ENCODE results near the gene F12.

Gene F12

DNA sequence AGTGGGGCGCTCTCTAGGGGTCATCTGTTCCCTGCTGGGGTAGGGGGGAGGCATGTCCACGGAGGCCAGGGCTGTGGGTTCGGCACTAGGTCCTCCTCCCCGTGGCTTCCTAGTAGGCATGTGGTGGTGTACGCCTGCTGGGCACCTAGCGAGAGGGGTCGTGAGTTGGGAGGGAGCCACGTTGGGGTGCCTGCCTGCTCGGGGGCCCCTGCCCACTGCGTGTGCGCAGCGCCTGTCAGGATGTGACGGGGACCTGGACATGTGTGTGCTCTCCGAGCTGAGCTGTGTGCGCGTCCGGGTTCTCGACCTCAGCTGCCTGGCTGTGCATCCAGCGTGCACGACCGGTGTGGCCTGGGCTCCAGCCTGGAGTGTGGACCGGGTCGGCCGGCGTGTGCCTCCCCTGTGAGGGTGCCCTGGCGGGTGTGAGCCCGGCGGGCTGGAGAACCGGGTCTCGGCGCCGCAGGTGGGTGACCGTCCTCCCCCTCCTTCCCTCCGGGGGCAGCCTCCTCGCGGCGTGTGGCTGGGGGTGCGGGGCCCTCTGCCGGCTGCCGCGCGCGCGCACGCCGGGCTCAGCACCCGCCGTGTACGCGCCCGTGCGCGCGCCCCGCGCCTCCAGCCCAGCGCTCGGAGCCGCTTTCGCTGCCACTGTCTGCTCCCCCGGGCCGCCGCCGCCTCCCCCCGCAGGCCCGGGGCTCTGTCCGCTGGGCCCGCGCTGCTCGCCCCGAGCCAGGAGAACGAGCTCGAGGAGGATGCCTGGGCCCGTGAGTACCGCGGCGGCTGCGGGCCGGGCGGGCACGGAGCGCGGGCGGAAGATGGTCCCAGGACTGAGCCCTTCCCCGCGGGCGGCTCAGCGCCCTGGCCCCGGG, 37.1 kb upstream of the F12 start, which contains the start of gene PRR7:
Gene PRR7, plus strand, starts transcription at position 615 of the 866 bp plus-strand sequence. CDS start 8,254 bp downstream, outside the sequence.
- peak; percentile 94 for DNase-seq (ENCODE audit: low spot score)

DNA sequence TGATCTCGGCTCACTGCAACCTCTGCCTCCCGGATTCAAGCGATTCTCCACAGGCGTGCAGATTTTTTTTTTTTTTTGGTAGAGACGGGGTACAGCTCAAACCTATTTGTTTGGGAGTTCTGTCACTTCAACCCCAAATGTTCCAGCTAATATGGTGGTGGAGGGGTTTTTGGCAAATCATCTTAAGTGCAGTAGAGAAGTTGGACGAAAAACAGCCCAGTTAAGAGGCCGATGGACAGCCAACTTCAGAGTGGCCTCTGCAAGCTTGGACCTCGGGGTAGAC, 36.5 kb upstream of the F12 start:
- DNase-seq (ENCODE audit: low spot score): no peak

DNA sequence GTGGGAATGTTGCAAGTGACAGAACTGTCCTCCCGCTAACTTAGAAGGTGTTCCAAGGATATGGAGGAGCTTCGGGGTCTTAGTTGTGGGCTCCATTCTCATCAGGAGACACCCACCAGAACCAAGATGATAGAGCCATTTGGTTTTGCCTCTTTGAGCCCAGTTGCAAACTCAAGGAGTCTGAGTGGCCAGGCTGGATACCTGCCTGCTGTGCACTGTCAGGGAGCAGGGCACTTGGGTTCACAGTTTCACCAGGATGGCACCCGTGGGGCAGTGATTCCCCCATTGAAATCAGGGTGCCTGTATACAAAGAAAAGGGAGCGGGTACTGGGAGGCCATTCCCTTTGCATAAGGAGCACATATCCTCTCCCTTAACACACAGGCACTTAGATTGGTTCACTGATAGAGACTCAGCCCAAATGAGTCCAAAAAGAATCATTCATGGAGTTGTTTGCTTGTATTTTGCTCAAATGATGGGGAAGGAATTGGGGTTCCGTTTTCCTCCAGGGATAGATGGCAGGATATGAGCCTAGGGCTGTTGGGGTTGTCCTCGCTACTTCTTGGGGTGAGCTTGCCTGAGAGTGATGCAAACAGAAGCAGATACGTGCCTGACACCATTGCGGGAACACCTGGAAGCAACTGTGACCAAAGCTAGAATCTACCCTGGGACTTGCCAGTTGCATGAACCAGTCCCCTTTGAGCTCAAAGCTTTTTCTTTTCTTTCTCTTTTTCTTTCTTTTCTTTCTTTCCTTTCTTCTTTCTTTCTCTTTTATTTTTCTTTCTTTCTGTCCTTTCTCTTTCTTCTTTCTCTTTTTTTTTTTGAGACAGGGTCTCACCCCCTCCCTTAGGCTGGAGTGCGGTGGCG, 35.9 kb upstream of the F12 start:
- no peak for DNase-seq (ENCODE audit: low spot score)

DNA sequence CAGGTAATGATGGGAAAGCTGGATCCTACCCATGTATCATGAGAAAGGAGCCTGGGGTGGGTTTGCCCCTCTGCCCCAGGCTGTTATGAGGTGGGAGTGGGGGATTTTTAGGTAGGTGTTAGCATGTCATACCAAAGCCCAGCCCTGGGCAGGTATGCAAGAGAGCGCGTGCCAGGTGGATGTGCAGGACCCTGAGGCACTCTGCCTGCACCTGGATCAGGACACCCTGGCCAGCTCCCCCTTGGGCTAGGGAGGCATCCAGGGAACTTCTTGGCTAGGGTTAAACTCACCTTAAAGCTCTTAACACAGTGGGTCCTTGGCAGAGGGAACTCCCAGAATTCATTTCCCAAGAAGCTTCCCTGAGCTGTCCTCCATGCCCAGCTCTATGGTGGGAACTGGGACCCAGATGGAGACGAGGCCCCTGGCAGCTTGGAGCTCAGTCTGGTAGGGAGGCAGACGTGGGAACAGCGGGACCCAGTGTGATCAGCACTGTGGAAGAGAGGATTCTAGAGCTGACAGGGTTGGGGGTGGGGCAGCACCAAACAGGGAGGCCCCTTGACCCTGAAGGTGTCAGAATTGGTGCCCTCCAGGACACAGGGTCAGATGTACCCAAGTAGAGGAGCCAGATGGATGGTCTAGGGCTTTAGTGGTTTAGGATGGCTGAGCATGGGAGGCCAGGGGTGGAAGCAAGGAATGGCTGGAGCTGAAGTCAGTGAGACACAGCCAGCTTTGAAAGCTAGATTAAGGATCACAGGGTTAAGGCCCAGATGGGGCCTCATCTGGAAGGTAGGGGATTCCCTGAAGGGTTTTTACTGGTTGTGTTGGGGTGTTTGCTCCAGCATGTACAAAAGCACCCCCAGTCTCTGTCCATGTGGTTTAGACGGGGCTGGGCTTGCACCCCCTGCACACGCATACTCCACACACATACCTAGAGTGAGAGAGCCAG, 35.0 kb upstream of the F12 start:
- DNase-seq (ENCODE audit: low spot score): no peak

DNA sequence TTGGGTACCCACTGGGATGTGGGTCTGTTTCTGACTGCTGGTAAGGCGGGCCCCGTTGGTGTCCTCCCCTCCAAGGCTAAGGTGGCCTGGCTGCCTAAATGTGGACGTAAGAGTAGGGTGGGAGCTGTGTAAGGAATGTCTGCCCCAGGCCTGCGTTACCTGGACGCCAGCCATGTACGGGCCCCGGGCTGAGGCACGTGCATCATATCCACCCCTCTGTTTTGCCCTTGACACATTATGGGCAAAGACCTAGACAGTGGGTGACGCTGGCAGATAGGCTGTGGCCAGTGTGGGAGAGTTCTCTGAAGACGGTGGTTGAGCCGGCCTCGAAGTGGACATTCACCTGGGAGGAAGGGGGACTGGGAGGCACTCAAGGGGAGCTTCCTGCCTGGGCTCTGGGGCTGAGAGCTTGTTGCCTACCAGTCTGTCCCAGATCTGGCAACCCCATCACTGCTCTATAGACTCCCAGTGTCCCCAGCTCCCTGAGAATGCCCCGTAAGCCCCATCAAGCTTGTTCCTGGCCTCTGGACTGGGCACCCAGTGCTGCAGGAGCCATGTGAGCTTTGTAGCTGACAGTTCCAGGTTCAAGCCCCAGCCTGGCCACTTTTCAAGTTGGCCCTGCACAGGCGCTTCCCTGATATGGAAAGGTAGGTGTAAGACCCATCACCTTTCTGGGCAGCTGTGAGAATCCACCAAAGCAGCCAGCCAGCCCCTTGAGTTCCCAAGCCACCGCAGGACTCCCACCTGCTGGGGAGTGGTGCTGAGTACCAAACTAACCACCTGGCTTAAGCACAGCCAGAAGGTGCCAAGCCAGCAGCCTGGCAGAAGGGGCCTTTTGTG, 34.0 kb upstream of the F12 start:
- no peak for DNase-seq (ENCODE audit: low spot score)

DNA sequence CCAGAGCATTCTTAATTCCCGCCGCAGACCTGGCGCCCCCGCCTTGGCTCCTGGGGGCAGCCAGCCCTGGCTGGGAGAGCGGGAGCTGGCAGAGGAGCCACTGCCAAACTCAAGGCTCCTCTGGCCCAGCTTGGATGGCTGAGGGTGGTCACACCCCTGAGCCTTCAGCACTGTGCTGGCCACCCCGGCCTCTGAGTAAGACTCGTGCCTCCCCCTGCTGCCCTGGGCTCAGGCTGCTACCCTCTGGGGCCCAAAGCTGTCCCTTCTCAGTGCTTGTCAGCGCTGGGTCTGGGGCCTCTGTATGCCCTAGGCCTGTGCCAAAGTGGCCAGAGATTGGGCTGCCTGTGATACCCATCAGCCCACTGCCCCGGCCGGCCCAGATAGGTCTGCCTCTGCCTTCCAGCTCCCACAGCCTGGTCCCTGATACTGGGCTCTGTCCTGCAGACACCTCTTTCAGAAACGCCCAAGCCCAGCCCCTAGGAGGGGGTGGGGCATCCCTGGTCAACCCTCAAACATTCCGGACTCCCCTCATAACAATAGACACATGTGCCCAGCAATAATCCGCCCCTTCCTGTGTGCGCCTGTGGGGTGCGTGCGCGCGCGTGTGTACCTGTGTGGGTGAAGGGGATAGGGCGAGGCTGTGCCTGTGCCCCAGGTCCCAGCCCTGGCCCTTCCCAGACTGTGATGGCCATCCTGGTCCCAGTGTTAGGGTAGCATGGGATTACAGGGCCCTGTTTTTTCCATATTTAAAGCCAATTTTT, 32.9 kb upstream of the F12 start:
- no peak for DNase-seq (ENCODE audit: low spot score)

DNA sequence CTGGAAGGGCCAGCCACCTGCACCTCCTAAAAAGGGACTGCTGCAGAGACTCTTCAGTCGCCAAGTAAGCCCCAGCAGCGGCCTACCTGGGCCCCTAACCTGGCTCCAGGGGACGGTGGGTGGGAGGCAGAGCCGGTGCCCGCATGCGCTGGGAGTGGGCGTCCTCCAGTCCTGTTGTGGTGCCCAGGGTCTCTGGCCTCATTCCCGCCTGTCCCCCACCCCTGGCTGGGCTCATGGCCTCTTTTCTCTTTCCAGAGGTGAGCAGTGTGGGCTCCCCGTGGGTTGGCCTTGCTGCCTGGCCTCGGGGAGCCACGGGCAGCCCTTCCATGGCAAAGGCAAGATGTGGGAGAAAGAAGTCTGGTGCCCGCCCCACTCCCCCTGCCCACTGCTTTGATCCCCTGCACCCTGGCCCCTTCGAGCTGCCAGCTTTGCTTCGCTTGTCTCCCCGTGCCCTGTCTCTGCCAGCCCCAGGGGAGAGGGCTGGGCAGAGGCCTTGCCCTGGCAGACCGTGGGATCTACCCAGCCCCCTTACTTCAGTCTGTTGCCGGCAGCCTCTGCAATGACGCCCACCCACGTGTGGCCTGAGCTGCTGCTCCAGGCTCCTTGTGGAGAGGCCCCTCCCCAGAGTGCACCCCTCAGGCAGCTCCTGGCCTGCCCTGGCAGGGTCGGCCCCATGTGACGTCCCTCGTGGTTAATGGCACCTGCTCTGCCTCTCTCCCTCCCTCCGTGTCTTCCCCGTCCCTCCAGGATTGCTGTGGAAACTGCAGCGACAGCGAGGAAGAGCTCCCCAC, 31.8 kb upstream of the F12 start:
- no peak for DNase-seq (ENCODE audit: low spot score)

DNA sequence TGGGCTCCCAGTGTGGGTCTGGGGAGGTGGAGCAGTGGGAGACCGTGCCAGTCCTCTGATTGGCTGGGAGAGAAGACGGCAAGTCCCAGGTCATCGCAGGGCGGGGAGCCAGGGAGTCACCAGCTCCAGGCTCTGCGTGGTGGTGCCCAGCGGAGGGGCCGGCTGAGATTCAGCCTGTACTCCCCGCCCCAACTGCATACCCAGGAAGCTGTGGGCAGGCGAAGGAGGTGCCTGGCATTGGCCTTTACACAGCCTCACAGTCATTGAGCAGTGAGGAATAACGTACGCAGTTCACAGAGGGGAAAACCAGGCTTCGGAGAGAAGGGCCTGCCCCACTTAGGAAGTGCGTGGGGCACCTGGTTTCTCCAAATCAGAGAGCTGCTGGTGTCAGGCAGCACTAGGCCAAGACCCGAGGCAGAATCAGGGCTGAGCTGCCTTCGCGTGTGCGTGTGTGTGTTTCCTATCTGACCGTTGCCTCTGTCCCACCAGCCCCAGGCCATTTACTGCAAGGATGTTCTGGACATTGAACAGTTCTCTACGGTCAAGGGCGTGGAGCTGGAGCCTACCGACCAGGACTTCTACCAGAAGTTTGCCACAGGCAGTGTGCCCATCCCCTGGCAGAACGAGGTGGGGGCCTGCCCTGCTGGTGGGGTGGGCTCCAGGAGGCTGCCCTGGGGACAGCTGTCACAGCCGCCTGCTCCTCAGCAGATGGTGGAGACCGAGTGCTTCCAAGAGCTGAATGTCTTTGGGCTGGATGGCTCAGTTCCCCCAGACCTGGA, 31.0 kb upstream of the F12 start:
- no peak for DNase-seq (ENCODE audit: low spot score)

DNA sequence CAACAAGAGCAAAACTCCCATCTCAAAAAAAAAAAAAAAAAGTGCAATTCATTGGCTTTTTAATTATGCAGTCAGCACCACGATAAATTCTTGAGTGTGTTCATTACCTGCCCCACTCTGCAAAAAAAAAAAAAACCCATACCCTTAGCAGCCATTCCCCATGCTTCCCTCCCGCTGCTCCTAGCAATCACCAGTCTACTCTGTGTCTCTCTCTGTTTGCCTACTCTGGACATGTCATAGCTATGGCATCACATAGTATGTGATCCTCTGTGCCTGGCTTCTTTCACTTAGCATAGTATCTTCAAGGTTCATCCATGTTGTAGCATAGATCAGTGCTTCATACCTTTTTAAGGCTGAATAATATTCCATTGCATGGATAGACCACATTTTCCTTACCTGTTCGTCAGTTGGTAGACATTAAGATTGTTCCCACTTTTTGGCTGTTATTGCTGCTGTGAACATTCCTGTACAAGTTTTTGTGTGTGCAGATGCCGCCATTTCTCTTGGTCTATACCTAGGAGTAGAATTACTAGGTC, 30.2 kb upstream of the F12 start:
- DNase-seq (ENCODE audit: low spot score): no peak

DNA sequence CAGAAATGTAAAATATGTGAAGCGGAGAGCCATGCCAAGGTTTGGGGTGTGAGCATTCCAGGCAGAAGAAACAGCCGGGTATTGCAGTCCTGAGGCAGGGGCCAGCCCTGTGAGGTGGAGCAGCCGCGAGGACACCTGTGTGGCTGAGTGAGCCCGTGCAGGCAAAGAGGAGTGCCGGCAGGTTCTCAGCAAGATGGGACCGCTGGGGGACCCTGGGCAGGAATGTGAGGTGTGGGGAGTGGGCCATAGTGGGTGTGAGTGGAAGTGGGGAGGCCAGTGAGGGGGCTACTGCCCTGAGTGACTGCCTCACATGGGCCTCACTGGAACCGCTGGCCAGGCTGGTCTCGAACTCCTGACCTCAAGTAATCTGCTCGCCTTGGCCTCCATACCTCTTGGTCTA, 29.1 kb upstream of the F12 start:
- DNase-seq (ENCODE audit: low spot score): no peak

DNA sequence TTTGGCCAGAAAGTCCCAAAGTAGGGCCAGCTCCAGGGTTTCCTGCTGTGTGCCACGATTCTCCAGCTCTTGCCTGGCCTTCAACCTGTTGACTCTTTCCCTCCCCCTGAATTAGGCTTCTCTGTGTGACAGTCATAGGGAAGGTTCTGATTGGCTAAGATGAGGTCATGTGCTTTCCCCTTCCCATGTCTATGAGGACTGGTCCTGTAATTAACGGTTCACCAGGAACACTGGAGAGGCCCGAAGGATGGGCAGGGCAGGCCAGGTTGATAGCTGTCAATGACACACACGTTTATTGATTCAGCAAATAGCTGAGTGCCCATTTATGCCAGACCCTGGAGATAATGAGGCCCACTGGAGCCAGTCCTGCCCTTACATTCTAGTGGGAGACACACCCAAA, 28.3 kb upstream of the F12 start:
- DNase-seq (ENCODE audit: low spot score): no peak

DNA sequence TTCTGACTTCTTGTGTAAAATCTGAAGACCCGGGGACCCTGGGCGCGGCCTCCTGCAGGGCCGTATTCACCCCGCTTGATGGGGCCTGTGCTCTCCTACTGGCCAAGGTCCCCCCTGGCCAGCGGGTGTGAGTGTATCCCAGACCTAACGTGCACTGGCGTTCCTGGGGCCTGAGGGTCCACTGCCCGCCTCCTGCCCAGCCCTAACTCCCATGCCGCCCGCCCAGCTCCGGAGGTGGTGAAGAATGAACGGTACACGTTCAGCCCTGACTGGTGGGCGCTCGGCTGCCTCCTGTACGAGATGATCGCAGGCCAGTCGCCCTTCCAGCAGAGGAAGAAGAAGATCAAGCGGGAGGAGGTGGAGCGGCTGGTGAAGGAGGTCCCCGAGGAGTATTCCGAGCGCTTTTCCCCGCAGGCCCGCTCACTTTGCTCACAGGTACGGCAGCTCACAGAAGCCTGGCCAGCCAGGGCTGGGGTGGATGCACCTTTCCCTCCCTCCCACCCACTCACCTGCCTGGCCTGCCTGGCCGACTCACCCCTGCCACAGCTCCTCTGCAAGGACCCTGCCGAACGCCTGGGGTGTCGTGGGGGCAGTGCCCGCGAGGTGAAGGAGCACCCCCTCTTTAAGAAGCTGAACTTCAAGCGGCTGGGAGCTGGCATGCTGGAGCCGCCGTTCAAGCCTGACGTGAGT, 26.6 kb upstream of the F12 start:
- DNase-seq (ENCODE audit: low spot score): no peak

DNA sequence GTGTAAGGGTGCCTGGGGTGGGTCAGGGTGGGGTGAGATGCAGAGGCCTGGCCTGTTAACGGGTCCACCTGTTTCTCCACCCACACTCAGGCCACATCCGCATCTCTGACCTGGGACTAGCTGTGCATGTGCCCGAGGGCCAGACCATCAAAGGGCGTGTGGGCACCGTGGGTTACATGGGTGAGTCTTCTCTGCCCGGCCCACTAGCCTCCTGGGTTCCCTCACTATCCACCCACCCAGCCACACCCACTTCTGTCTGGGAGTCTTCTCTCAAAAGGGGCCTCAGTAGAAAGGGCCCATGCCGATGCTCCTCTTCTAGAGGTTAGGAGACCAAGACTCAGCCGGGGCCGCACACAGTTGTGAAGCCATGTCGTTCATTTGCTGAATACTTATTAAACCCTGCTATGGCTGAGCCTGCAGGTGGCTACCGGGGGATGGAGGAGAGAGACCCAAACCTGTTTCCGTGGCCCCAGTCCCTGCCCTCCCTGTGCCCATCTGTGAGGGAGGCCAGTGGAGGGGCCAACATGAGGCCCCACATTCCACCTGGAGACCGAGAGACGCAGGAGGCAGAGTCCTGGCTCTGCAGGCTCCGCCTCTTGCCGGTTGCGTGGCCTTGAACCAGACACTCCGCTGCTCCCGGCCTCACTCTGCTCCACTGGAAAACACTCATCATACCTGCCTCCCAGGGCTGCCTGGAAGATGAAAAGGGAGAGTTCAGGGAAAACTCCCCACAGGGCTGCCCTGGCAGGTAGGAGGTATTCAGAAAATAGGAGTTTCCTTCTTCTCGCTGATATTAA, 25.8 kb upstream of the F12 start:
- DNase-seq (ENCODE audit: low spot score): no peak

DNA sequence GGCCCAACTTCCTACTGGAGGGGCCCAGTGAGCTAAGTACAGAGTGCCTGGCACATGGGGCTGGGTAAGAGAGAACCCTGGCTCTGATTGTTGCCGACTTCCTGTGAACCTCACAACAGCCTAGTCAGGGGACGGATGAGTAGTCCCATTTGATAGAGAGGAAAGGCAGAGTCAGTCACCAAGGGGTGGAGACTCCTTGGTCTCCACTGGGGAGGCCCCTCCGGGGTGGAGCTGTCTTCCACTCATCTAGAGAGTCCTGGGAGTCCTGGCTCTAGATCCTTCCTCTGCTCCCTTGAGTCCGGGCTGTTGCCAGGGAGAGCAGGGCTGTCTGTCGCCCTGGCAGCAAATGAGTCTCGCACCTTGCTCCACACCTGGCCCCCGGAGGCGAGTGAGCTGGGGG, 25.1 kb upstream of the F12 start:
- DNase-seq (ENCODE audit: low spot score): no peak

DNA sequence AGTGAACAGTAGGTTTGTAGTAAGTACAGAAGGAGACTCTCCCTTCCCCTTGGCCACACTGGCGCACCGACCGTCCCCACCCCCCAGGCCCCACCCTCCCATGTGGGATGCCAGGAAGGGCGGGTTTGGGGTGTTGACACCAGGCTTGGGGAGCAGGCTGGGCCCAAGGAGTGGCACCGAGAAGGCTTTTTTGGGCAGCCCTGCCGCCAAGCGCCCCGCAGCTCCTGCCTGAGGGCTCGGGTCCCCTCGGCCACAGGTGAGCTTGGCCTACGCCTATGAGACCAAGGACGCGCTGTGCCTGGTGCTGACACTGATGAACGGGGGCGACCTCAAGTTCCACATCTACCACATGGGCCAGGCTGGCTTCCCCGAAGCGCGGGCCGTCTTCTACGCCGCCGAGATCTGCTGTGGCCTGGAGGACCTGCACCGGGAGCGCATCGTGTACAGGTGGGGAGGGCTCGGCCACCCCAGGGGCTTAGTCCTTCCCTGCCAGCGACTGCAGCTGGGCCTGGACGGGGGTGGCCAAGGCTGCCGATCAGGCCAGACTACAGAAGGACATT, 24.4 kb upstream of the F12 start:
- DNase-seq (ENCODE audit: low spot score): no peak

DNA sequence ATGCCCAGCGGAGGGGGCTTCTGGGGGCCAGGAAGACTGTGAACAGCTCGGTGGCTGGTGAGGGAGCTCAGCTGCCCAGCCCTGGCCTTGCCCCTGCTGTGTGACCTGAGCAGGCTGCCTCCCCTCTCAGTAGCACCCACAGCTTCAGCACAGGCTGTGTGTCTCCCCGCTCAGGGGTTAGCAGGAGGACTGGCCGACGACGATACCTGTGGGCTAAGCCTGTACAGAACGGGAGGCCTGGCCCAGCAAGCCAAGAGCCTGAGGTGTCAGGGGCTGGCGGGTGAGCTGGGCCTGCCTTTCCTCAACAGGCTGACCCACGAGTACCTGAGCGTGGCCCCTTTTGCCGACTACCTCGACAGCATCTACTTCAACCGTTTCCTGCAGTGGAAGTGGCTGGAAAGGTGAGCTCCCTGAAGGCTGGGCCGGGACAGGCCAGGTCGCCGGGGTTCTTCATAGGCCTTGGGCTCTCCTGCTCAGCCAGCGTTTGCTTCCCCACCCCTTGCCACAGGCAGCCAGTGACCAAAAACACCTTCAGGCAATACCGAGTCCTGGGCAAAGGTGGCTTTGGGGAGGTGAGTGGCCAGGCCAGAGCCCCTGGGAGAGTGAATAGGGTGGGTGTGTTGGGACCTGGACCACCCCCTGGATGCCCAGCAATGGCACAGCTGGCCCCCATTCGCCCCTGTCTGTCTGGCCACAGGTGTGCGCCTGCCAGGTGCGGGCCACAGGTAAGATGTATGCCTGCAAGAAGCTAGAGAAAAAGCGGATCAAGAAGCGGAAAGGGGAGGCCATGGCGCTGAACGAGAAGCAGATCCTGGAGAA, 23.7 kb upstream of the F12 start:
- no peak for DNase-seq (ENCODE audit: low spot score)
